GM12875 (cell line): ENCODE data around the gene TUBA1B.

ENCODE experiments used
- H3K4me3 ChIP-seq: one replicate; pipeline ENCODE4 v1.5.1; 2011; ENCODE audit warnings: low read depth, low read length, control low read depth
- CTCF ChIP-seq: IDR thresholded peaks from 2 replicates; pipeline ENCODE4 v1.5.1; 2011; ENCODE audit warnings: low read depth, mild to moderate bottlenecking, control low read depth, inconsistent platforms, low read length, moderate library complexity, borderline replicate concordance; ENCODE audit not compliant: insufficient read depth

The TUBA1B gene

GRCh38 chr12:49105504-49106084, 25.6 kb downstream of the TUBA1B start:
- no peak for TF ChIP-seq CTCF
- no peak overlapping the region for H3K4me3 ChIP-seq

GRCh38 chr12:49104822-49105221, 26.4 kb downstream of the TUBA1B start:
- no peak for TF ChIP-seq CTCF
- no peak overlapping the region for H3K4me3 ChIP-seq

GRCh38 chr12:49100380-49100779, 30.8 kb downstream of the TUBA1B start:
- H3K4me3 ChIP-seq: no peak overlapping the region
- TF ChIP-seq CTCF: no peak

- no peak overlapping the region for H3K4me3 ChIP-seq
- TF ChIP-seq CTCF: no peak
Measured at GRCh38 chr12:49098703-49099102, 32.5 kb downstream of the TUBA1B start.

GRCh38 chr12:49098035-49098451, 33.2 kb downstream of the TUBA1B start:
- no peak overlapping the region for H3K4me3 ChIP-seq
- peak; percentile 90 for TF ChIP-seq CTCF

GRCh38 chr12:49097381-49097780, 33.8 kb downstream of the TUBA1B start:
- H3K4me3 ChIP-seq: no peak overlapping the region
- TF ChIP-seq CTCF: no peak

- TF ChIP-seq CTCF: no peak
- H3K4me3 ChIP-seq: no peak overlapping the region
Measured at GRCh38 chr12:49094975-49095365, 36.2 kb downstream of the TUBA1B start.
